CD4-positive, alpha-beta memory T cell (primary cell): Measurements from ENCODE around the gene IFI30. TPM values are rescaled to one million over a fixed set of nuclear protein-coding genes. Genes with fewer than 3 reads are reported as not detected.

Experiments used
- CTCF ChIA-PET: fragments of 350-600 bp; sonication (Branson Sonifier 250); formaldehyde crosslinking; loops from one replicate; lab custom pipeline; 2021; ENCODE audit warnings: inconsistent platforms; ENCODE audit not compliant: partially characterized antibody; lab: Charles Lee
- POLR2A ChIA-PET: fragments of 350-600 bp; sonication (Branson Sonifier 250); formaldehyde crosslinking; loops from one replicate; lab custom pipeline; 2021; ENCODE audit not compliant: partially characterized antibody; lab: Charles Lee
- DNase-seq, 5 donors: peaks; one replicate each; pipeline versions ENCODE4 v3.0.0 to v3.0.0-alpha.2; 2020 to 2022; ENCODE audit warnings: mixed read lengths in 1 of 5
- H3K27ac ChIP-seq: one replicate; pipeline ENCODE4 v1.7.0; 2013; ENCODE audit warnings: low read depth, low read length
- H3K27me3 ChIP-seq: 2 replicates; pipeline ENCODE4 v1.7.0; 2013; ENCODE audit warnings: mild to moderate bottlenecking, low read length, moderate library complexity; ENCODE audit not compliant: insufficient read depth
- H3K36me3 ChIP-seq: 2 replicates; pipeline ENCODE4 v1.7.0; 2013; ENCODE audit warnings: mild to moderate bottlenecking, low read length, moderate library complexity; ENCODE audit not compliant: insufficient read depth
- H3K4me1 ChIP-seq: 2 replicates; pipeline ENCODE4 v1.7.0; 2013; ENCODE audit warnings: mild to moderate bottlenecking, low read length, moderate library complexity; ENCODE audit not compliant: insufficient read depth
- H3K4me3 ChIP-seq, 2 donors: one replicate each; pipeline ENCODE4 v1.7.0; 2013; ENCODE audit warnings: low read length in 2 of 2, mild to moderate bottlenecking in 1 of 2
- H3K9me3 ChIP-seq, 2 donors: one replicate each; pipeline ENCODE4 v1.7.0; 2013; ENCODE audit warnings: low read length in 2 of 2, control low read depth in 1 of 2; ENCODE audit not compliant: control insufficient read depth in 1 of 2
- H3K27ac Mint-ChIP-seq, 7 donors: one replicate each; pipeline ENCODE4 v1.8.0; 2020 to 2021; ENCODE audit warnings: mixed read lengths in 7 of 7, mild to moderate bottlenecking in 6 of 7, inconsistent platforms in 3 of 7, moderate library complexity in 3 of 7
- H3K27me3 Mint-ChIP-seq, 2 donors: one replicate each; pipeline ENCODE4 v1.8.0; 2020 to 2021; ENCODE audit warnings: mixed read lengths in 2 of 2
- H3K36me3 Mint-ChIP-seq, 2 donors: one replicate each; pipeline ENCODE4 v1.8.0; 2020 to 2021; ENCODE audit warnings: mixed read lengths in 2 of 2, inconsistent platforms in 1 of 2, mild to moderate bottlenecking in 1 of 2
- H3K4me1 Mint-ChIP-seq, 4 donors: one replicate each; pipeline ENCODE4 v1.8.0; 2020 to 2021; ENCODE audit warnings: mixed read lengths in 4 of 4, mild to moderate bottlenecking in 1 of 4
- H3K4me3 Mint-ChIP-seq, 8 donors: one replicate each; pipeline ENCODE4 v1.8.0; 2020 to 2021; ENCODE audit warnings: mixed read lengths in 8 of 8, mild to moderate bottlenecking in 7 of 8, moderate library complexity in 6 of 8, inconsistent platforms in 3 of 8
- H3K9me3 Mint-ChIP-seq, 8 donors: one replicate each; pipeline ENCODE4 v1.8.0; 2020 to 2021; ENCODE audit warnings: mixed read lengths in 8 of 8, mild to moderate bottlenecking in 5 of 8, inconsistent platforms in 3 of 8, moderate library complexity in 1 of 8
- intact Hi-C: fragments of 100-400 bp; cut with micrococcal nuclease; formaldehyde crosslinking; loops from one replicate; pipeline ENCODE4 v1.15.1; 2023
- polyA plus RNA-seq, 2 donors: library from polyadenylated mRNA; unstranded; fragments of 300-500 nt; fragmentation: Illumina TruSeq; gene quantifications; one replicate each; pipeline ENCODE4 v1.2.3, GENCODE V29; 2021
- total RNA-seq, 2 experiments: library from RNA; stranded (reverse); gene quantifications; one replicate each; pipeline ENCODE4 v1.2.3, GENCODE V29; 2021

IFI30 gene
- total and polyA plus RNA-seq, 4 experiments from 2014 or later: 6.3 to 56.9 (median 32.5) TPM

GRCh38 chr19:18218159-18218558 lies 44.5 kb downstream of the IFI30 start:
- Histone ChIP-seq H3K27ac (no peak overlapping the region), H3K36me3 (no peaks in the 10 kb centered on the region), H3K27me3 (no peaks in the 10 kb centered on the region), H3K9me3 (no peaks in the 10 kb centered on the region), H3K4me3 (no peak overlapping the region), H3K4me1 (no peaks in the 10 kb centered on the region)
- DNase-seq: no peak
- H3K27ac Mint-ChIP-seq: no peak overlapping the region
- peaks cover 3 to 5% (median 4%) of the 10 kb centered on the region in 4 donors for H3K4me1 Mint-ChIP-seq
- no peak overlapping the region for H3K4me3 Mint-ChIP-seq
- ChIA-PET CTCF (no interaction called here), POLR2A (interaction anchor here (0.6 kb wide), 1 partner anchor 14 kb away, joined by 4 read pairs; no protein-coding TSS in a partner anchor)
- H3K27me3 Mint-ChIP-seq: peaks cover 14 to 15% of the 10 kb centered on the region in 2 donors
- H3K9me3 Mint-ChIP-seq: peaks cover 0 to 1% (median 0%) of the 10 kb centered on the region in 8 donors
- intact Hi-C loops: no loop called here
- H3K36me3 Mint-ChIP-seq: no peaks in the 10 kb centered on the region

DNA sequence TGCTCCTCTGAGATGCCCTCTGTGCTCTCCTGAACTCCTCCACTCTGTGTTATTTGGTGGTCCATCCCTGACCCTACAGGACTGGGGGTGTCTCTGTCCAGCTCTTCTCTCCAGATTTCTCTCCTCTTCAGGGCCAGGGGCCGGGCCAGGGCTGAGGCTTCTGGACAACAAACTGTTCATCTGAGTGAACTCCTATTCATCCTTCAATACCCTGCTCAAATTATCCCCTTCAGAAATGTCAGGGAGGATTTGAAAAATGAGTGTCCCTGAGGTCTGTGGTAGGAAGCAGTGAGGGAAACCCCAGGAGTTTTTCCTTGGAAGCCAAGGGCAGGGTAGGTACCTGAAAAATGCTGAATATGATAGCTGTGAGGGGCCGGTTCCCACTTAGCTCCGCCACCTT lies 45.0 kb downstream of the IFI30 start:
- DNase-seq: no peak
- H3K4me3 Mint-ChIP-seq: no peak overlapping the region
- intact Hi-C loops: no loop called here
- no peaks in the 10 kb centered on the region for H3K36me3 Mint-ChIP-seq
- peaks cover 0 to 1% (median 0%) of the 10 kb centered on the region in 8 donors for H3K9me3 Mint-ChIP-seq
- ChIA-PET POLR2A (interaction anchor here (0.6 kb wide), 1 partner anchor 14 kb away, joined by 4 read pairs; no protein-coding TSS in a partner anchor), CTCF (interaction anchor here (1.4 kb wide), 2 partner anchors 9 to 31 kb away, joined by 5 to 8 read pairs; no protein-coding TSS in a partner anchor)
- no peak overlapping the region for H3K27ac Mint-ChIP-seq
- H3K9me3 ChIP-seq: no peaks in the 10 kb centered on the region
- H3K27ac ChIP-seq: no peak overlapping the region
- peaks cover 14 to 18% of the 10 kb centered on the region in 2 donors for H3K27me3 Mint-ChIP-seq
- H3K27me3 ChIP-seq: no peaks in the 10 kb centered on the region
- H3K4me1 Mint-ChIP-seq: peaks cover 3 to 5% (median 4%) of the 10 kb centered on the region in 4 donors
- no peaks in the 10 kb centered on the region for H3K36me3 ChIP-seq
- no peaks in the 10 kb centered on the region for H3K4me1 ChIP-seq
- H3K4me3 ChIP-seq: no peak overlapping the region

DNA sequence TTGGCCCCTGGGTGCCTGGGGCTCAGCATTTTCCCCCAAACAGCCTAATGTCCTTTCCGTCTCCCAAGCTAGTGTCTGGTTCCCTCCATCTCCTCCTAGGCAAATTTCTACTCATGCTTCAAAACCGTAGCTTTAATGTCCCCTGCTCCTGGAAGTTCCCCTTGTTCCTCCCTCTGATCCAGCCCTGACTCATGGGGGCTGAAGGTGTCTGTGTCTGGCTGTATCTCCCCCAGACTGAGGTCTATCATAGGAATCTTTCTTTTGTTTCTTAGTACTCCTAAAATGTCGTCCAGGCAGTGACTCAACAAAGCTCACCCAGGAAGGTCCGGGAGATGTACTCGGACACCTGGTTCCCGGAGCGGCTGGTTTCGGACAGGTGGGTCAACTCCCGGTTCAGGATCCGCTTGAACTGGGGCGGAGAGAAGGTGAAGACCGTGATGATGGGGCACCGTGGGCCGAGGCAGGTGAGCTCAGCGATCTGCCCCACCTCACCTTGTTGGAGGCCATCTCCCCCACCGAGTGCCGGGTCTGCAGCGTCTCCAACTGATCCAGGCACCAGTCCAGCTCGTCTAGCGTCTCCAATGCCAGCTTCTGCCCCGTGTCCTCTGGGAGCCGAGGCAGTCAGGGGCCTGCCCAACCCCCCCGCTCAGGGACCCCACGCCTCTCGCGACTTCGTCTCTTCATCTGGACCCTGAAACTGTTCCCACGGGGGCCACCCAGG lies 46.5 kb downstream of the IFI30 start:
- Mint-ChIP-seq H3K27ac (no peak overlapping the region), H3K4me1 (peaks cover 10 to 16% (median 13%) of the 10 kb centered on the region in 4 donors)

GRCh38 chr19:18220632-18221275 lies 47.1 kb downstream of the IFI30 start:
- H3K36me3 ChIP-seq: no peaks in the 10 kb centered on the region
- no peaks in the 10 kb centered on the region for H3K36me3 Mint-ChIP-seq
- no peaks in the 10 kb centered on the region for H3K9me3 ChIP-seq
- ChIA-PET POLR2A (interaction anchor here (0.6 kb wide), 1 partner anchor 79 kb away, joined by 3 read pairs; no protein-coding TSS in a partner anchor), CTCF (interaction anchor here (1.2 kb wide), 1 partner anchor 11 kb away, joined by 4 read pairs; no protein-coding TSS in a partner anchor)
- H3K9me3 Mint-ChIP-seq: peaks cover 0 to 1% (median 0%) of the 10 kb centered on the region in 8 donors
- H3K27ac Mint-ChIP-seq: no peak overlapping the region
- H3K27me3 Mint-ChIP-seq: peaks cover 27 to 33% of the 10 kb centered on the region in 2 donors
- H3K27ac ChIP-seq: no peak overlapping the region
- no peak for DNase-seq
- H3K4me3 Mint-ChIP-seq: no peak overlapping the region
- peaks cover 12% of the 10 kb centered on the region for H3K27me3 ChIP-seq
- H3K4me1 Mint-ChIP-seq: peaks cover 13 to 22% (median 17%) of the 10 kb centered on the region in 4 donors
- H3K4me3 ChIP-seq: no peak overlapping the region
- intact Hi-C loops: no loop called here
- H3K4me1 ChIP-seq: peaks cover 20% of the 10 kb centered on the region

More for the DNA sequence above, 46.5 kb downstream of the IFI30 start:
- DNase-seq: no peak
- Histone ChIP-seq H3K27me3 (peaks cover 5% of the 10 kb centered on the region), H3K9me3 (no peaks in the 10 kb centered on the region), H3K27ac (no peak overlapping the region), H3K4me3 (no peak overlapping the region), H3K36me3 (no peaks in the 10 kb centered on the region), H3K4me1 (peaks cover 13% of the 10 kb centered on the region)
- intact Hi-C loops: no loop called here
- Mint-ChIP-seq H3K4me3 (no peak overlapping the region), H3K36me3 (no peaks in the 10 kb centered on the region), H3K9me3 (peaks cover 0 to 1% (median 0%) of the 10 kb centered on the region in 8 donors), H3K27me3 (peaks cover 21 to 27% of the 10 kb centered on the region in 2 donors)
- ChIA-PET POLR2A (interaction anchor here (0.6 kb wide), 1 partner anchor 80 kb away, joined by 3 read pairs; no protein-coding TSS in a partner anchor), CTCF (interaction anchor here (0.7 to 1.4 kb wide), 5 partner anchors 9 to 51 kb away, joined by 3 to 8 read pairs (median 4); no protein-coding TSS in a partner anchor)

- no peak overlapping the region for H3K4me3 Mint-ChIP-seq
- H3K27ac Mint-ChIP-seq: peak overlapping the region in 1 of 7 donors; percentile 4
- peaks cover 20% of the 10 kb centered on the region for H3K27me3 ChIP-seq
- CTCF ChIA-PET: interaction anchor here (0.7 kb wide), 1 partner anchor 59 kb away, joined by 3 read pairs; the partner anchor contains the start of gene JUND
- no peak overlapping the region for H3K4me3 ChIP-seq
- no peaks in the 10 kb centered on the region for H3K9me3 ChIP-seq
- peaks cover 35 to 42% of the 10 kb centered on the region in 2 donors for H3K27me3 Mint-ChIP-seq
- intact Hi-C loops: no loop called here
- no peaks in the 10 kb centered on the region for H3K36me3 ChIP-seq
- peaks cover 26% of the 10 kb centered on the region for H3K4me1 ChIP-seq
- no peak for DNase-seq
- POLR2A ChIA-PET: interaction anchor here (1.1 kb wide), 1 partner anchor 18 kb away, joined by 4 read pairs; the partner anchor contains the start of gene RAB3A
- H3K27ac ChIP-seq: no peak overlapping the region
- H3K4me1 Mint-ChIP-seq: peaks cover 13 to 30% (median 21%) of the 10 kb centered on the region in 4 donors
- peaks cover 0 to 3% (median 0%) of the 10 kb centered on the region in 8 donors for H3K9me3 Mint-ChIP-seq
- H3K36me3 Mint-ChIP-seq: no peaks in the 10 kb centered on the region
Measured at GRCh38 chr19:18221815-18222725, 48.5 kb downstream of the IFI30 start.

DNA sequence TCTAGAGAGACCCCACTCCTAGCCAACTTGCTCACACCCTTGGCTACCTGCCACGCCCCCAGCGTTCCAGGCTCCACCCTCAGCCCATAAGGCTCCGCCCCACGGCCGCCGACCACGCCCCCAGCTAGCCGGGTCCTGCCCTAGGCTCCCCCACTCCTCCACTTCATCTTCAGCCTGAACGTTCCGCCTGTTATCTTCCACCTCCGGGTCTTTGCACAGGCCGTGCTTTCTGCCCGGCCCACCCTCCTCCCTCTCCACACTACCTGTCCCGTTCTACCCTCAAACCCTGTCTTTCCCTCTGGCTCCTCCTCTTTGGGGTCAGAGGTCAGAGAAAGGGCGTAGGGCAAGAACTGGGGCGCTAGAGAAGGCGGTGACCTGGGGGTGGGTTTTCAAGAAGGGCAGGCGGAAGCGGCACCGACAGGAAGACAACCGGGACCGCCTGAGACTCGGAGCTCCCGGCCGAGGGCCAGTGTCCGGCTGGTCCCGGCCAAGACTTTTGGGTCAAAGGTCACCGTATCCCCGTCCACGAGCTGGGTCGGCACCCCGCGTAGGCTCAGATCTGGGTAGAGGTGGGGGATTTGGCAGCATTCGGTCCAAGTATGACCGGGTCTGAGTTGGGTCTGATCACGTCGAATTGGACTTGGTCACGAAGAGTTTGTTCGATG lies 50.4 kb downstream of the IFI30 start:
- peak in 2 of 5 donors; percentile 13 to 20 for DNase-seq
- CTCF ChIA-PET: interaction anchor here (0.6 to 1.4 kb wide), 8 partner anchors 14 to 162 kb away, joined by 3 to 8 read pairs (median 5); partner anchors contain the start of gene GDF15
- no peak overlapping the region for H3K27ac ChIP-seq
- intact Hi-C loops: loop anchor here (2.0 kb wide), 1 partner anchor 71 kb away; the partner anchor contains the start of gene PIK3R2
- H3K27me3 Mint-ChIP-seq: peaks cover 44 to 51% of the 10 kb centered on the region in 2 donors
- peak overlapping the region in 1 of 2 donors; percentile 45 for H3K4me3 ChIP-seq
- H3K4me1 Mint-ChIP-seq: peaks cover 13 to 32% (median 22%) of the 10 kb centered on the region in 4 donors
- peak overlapping the region in 3 of 7 donors; percentile 66 to 74 (median 73) for H3K27ac Mint-ChIP-seq
- no peaks in the 10 kb centered on the region for H3K36me3 ChIP-seq
- peaks cover 0 to 3% (median 0%) of the 10 kb centered on the region in 8 donors for H3K9me3 Mint-ChIP-seq
- H3K9me3 ChIP-seq: no peaks in the 10 kb centered on the region
- peak overlapping the region; percentile 83 to 91 (median 90) for H3K4me3 Mint-ChIP-seq
- POLR2A ChIA-PET: interaction anchor here (0.9 to 2.6 kb wide), 5 partner anchors 10 to 194 kb away, joined by 3 to 17 read pairs (median 4); partner anchors contain the start of genes JUND and RAB3A
- no peaks in the 10 kb centered on the region for H3K36me3 Mint-ChIP-seq
- H3K4me1 ChIP-seq: peaks cover 26% of the 10 kb centered on the region
- H3K27me3 ChIP-seq: peaks cover 26% of the 10 kb centered on the region
